BLaER1 treated with 17β-estradiol and CSF1 and Interleukin-3, amounts not matched to agents 10 nM and 100 nM (cell line): ENCODE data around the gene FARS2.
A peak's percentile ranks its signal among the peaks of the same experiment; 100 is the strongest.
"Not testable (repeated sequence)": the region's sequence is repeated elsewhere in the genome, so short reads cannot be mapped to it uniquely, and the experiment has no call there.

Source experiments
- H3K27ac ChIP-seq, 11 experiments: shearing (Covaris generic); formaldehyde crosslinking; 2 replicates each; pipeline ENCODE4 v1.8.1; 2022
- H3K27me3 ChIP-seq, 11 experiments: shearing (Covaris generic); formaldehyde crosslinking; 2 replicates each; pipeline ENCODE4 v1.8.1; 2022
- H3K36me3 ChIP-seq, 11 experiments: shearing (Covaris generic); formaldehyde crosslinking; 2 replicates each; pipeline ENCODE4 v1.8.1; 2022
- H3K4me1 ChIP-seq, 10 experiments: shearing (Covaris generic); formaldehyde crosslinking; 2 replicates each; pipeline ENCODE4 v1.8.1; 2022
- H3K4me2 ChIP-seq, 11 experiments: shearing (Covaris generic); formaldehyde crosslinking; 2 replicates each; pipeline ENCODE4 v1.8.1; 2022
- H3K4me3 ChIP-seq, 10 experiments: shearing (Covaris generic); formaldehyde crosslinking; 2 replicates each; pipeline ENCODE4 v1.8.1; 2022
- H3K9ac ChIP-seq, 11 experiments: shearing (Covaris generic); formaldehyde crosslinking; 2 replicates each; pipeline ENCODE4 v1.8.1; 2022
- H3K9me3 ChIP-seq, 11 experiments: shearing (Covaris generic); formaldehyde crosslinking; replicated peaks in 1 of 11; 2 replicates each; pipeline ENCODE4 v1.8.1; 2022
- H4K20me1 ChIP-seq, 11 experiments: shearing (Covaris generic); formaldehyde crosslinking; 2 replicates each; pipeline ENCODE4 v1.8.1; 2022
- Cebpa-rat ChIP-seq, 11 experiments: shearing (Covaris generic); IDR thresholded peaks; 2 replicates each; pipeline ENCODE4 v1.8.1; 2022

FARS2 gene

GRCh38 chr6:5656226-5656625, 394.9 kb downstream of the FARS2 start:
- no peak for TF ChIP-seq Cebpa-rat (IDR thresholded peaks at IDR 0.05)
- no peaks in the 10 kb centered on the region for H3K27me3 ChIP-seq
- H3K4me3 ChIP-seq = no peak overlapping the region

GRCh38 chr6:5656695-5657094, 395.4 kb downstream of the FARS2 start:
- H3K9me3 ChIP-seq = peaks cover 0 to 19% (median 6%) of the 10 kb centered on the region in 11 experiments; a peak in 3 of 22 replicates

More at GRCh38 chr6:5656226-5656625, 394.9 kb downstream of the FARS2 start:
- Histone ChIP-seq H3K27ac (no peak overlapping the region), H3K4me2 (no peak overlapping the region), H3K36me3 (peaks cover 0 to 18% (median 0%) of the 10 kb centered on the region in 11 experiments; a peak in 4 of 22 replicates), H3K9ac (no peak overlapping the region), H3K4me1 (peaks cover 0 to 18% (median 0%) of the 10 kb centered on the region in 10 experiments; a peak in 7 of 20 replicates), H4K20me1 (no peaks in the 10 kb centered on the region), H3K9me3 (peaks cover 0 to 19% (median 6%) of the 10 kb centered on the region in 11 experiments; a peak in 3 of 22 replicates)

GRCh38 chr6:5657684-5658430, 396.5 kb downstream of the FARS2 start:
- no peak overlapping the region for H3K9ac ChIP-seq
- TF ChIP-seq Cebpa-rat (IDR thresholded peaks at IDR 0.05) = no peak
- H3K36me3 ChIP-seq = peaks cover 0 to 18% (median 0%) of the 10 kb centered on the region in 11 experiments; a peak in 4 of 22 replicates
- peak overlapping the region in 5 of 11 experiments; percentile 10 to 48 (median 32); a peak in 6 of 22 replicates for H3K4me2 ChIP-seq
- peaks cover 0 to 19% (median 6%) of the 10 kb centered on the region in 11 experiments; a peak in 3 of 22 replicates for H3K9me3 ChIP-seq
- H3K27ac ChIP-seq = peak overlapping the region in 3 of 11 experiments; percentile 30 to 61 (median 34); a peak in 5 of 22 replicates
- no peaks in the 10 kb centered on the region for H4K20me1 ChIP-seq
- no peaks in the 10 kb centered on the region for H3K27me3 ChIP-seq
- H3K4me1 ChIP-seq = peaks cover 0 to 18% (median 0%) of the 10 kb centered on the region in 10 experiments; a peak in 7 of 20 replicates
- H3K4me3 ChIP-seq = no peak overlapping the region

More at GRCh38 chr6:5656695-5657094, 395.4 kb downstream of the FARS2 start:
- H3K9ac ChIP-seq, H4K20me1 ChIP-seq, H3K4me2 ChIP-seq, H3K27ac ChIP-seq, H3K4me3 ChIP-seq, H3K27me3 ChIP-seq: not testable (repeated sequence)
- Histone ChIP-seq H3K36me3 (peaks cover 0 to 18% (median 0%) of the 10 kb centered on the region in 11 experiments; a peak in 4 of 22 replicates), H3K4me1 (peaks cover 0 to 18% (median 0%) of the 10 kb centered on the region in 10 experiments; a peak in 7 of 20 replicates)

- Histone ChIP-seq H3K4me3 (no peak overlapping the region), H3K4me2 (no peak overlapping the region), H3K9me3 (peaks cover 0 to 19% (median 6%) of the 10 kb centered on the region in 11 experiments; a peak in 3 of 22 replicates), H3K27me3 (no peaks in the 10 kb centered on the region), H3K36me3 (peaks cover 0 to 14% (median 0%) of the 10 kb centered on the region in 11 experiments; a peak in 4 of 22 replicates), H3K27ac (no peak overlapping the region), H4K20me1 (no peaks in the 10 kb centered on the region), H3K9ac (no peak overlapping the region), H3K4me1 (peaks cover under 1 to 18% (median 7%) of the 10 kb centered on the region in 10 experiments; a peak in 18 of 20 replicates)
- TF ChIP-seq Cebpa-rat (IDR thresholded peaks at IDR 0.05) = no peak
These were observed 398.2 kb downstream of the FARS2 start for GRCh38 chr6:5659467-5659866.

- Histone ChIP-seq H3K4me3 (no peak overlapping the region), H3K9ac (no peak overlapping the region), H4K20me1 (no peaks in the 10 kb centered on the region), H3K4me1 (peaks cover 14 to 31% (median 18%) of the 10 kb centered on the region in 10 experiments), H3K36me3 (peaks cover 0 to 7% (median 0%) of the 10 kb centered on the region in 11 experiments; a peak in 4 of 22 replicates), H3K27ac (no peak overlapping the region), H3K27me3 (no peaks in the 10 kb centered on the region), H3K9me3 (peaks cover 0 to 12% (median 6%) of the 10 kb centered on the region in 11 experiments; a peak in 3 of 22 replicates), H3K4me2 (no peak overlapping the region)
- no peak for TF ChIP-seq Cebpa-rat (IDR thresholded peaks at IDR 0.05)
These were observed 399.5 kb downstream of the FARS2 start for GRCh38 chr6:5660772-5661171.

GRCh38 chr6:5662797-5663196, 401.5 kb downstream of the FARS2 start:
- H3K36me3 ChIP-seq = no peaks in the 10 kb centered on the region
- H3K4me3 ChIP-seq = no peak overlapping the region
- no peak overlapping the region for H3K4me2 ChIP-seq
- H3K27ac ChIP-seq = no peak overlapping the region
- no peaks in the 10 kb centered on the region for H3K27me3 ChIP-seq
- H4K20me1 ChIP-seq = no peaks in the 10 kb centered on the region
- H3K9ac ChIP-seq = no peak overlapping the region
- no peak for TF ChIP-seq Cebpa-rat (IDR thresholded peaks at IDR 0.05)
- peaks cover 16 to 34% (median 25%) of the 10 kb centered on the region in 10 experiments for H3K4me1 ChIP-seq
- H3K9me3 ChIP-seq = peaks cover 0 to 8% (median 0%) of the 10 kb centered on the region in 11 experiments; a peak in 2 of 22 replicates

GRCh38 chr6:5663259-5663658, 401.9 kb downstream of the FARS2 start:
- no peak for TF ChIP-seq Cebpa-rat (IDR thresholded peaks at IDR 0.05)
- Histone ChIP-seq H4K20me1 (no peaks in the 10 kb centered on the region), H3K4me1 (peaks cover 15 to 39% (median 28%) of the 10 kb centered on the region in 10 experiments), H3K4me2 (no peak overlapping the region), H3K36me3 (no peaks in the 10 kb centered on the region), H3K4me3 (no peak overlapping the region), H3K27me3 (no peaks in the 10 kb centered on the region), H3K27ac (no peak overlapping the region), H3K9ac (no peak overlapping the region), H3K9me3 (peaks cover 0 to 8% (median 0%) of the 10 kb centered on the region in 11 experiments; a peak in 2 of 22 replicates)

- H3K36me3 ChIP-seq = no peaks in the 10 kb centered on the region
- no peak overlapping the region for H3K4me2 ChIP-seq
- H4K20me1 ChIP-seq = no peaks in the 10 kb centered on the region
- TF ChIP-seq Cebpa-rat (IDR thresholded peaks at IDR 0.05) = no peak
- no peak overlapping the region for H3K9ac ChIP-seq
- no peaks in the 10 kb centered on the region for H3K27me3 ChIP-seq
- H3K4me1 ChIP-seq = peaks cover 15 to 42% (median 26%) of the 10 kb centered on the region in 10 experiments
- peaks cover 0 to 6% (median 0%) of the 10 kb centered on the region in 11 experiments; a peak in 2 of 22 replicates for H3K9me3 ChIP-seq
- no peak overlapping the region for H3K27ac ChIP-seq
- no peak overlapping the region for H3K4me3 ChIP-seq
These were observed 402.4 kb downstream of the FARS2 start for GRCh38 chr6:5663739-5664138.

- H3K4me2 ChIP-seq = peak overlapping the region in 6 of 11 experiments; percentile 56 to 74 (median 68); a peak in 8 of 22 replicates
- no peak overlapping the region for H3K9ac ChIP-seq
- H4K20me1 ChIP-seq = no peaks in the 10 kb centered on the region
- H3K27ac ChIP-seq = no peak overlapping the region
- no peak for TF ChIP-seq Cebpa-rat (IDR thresholded peaks at IDR 0.05)
- no peaks in the 10 kb centered on the region for H3K36me3 ChIP-seq
- no peaks in the 10 kb centered on the region for H3K27me3 ChIP-seq
- no peak overlapping the region for H3K4me3 ChIP-seq
- H3K4me1 ChIP-seq = peaks cover 15 to 42% (median 26%) of the 10 kb centered on the region in 10 experiments
- peaks cover 0 to 2% (median 0%) of the 10 kb centered on the region in 11 experiments; a peak in 2 of 22 replicates for H3K9me3 ChIP-seq
These were observed 402.8 kb downstream of the FARS2 start for GRCh38 chr6:5664149-5664548.
